NCI-H510A treated with DMSO at 0.1 percent for 48 hours (cell line): ENCODE results near the gene RPA1.

ENCODE experiments used
- DNase-seq: peaks from one replicate; lab custom pipeline; 2025; lab: John Stamatoyannopoulos, UW

RPA1 gene

DNA sequence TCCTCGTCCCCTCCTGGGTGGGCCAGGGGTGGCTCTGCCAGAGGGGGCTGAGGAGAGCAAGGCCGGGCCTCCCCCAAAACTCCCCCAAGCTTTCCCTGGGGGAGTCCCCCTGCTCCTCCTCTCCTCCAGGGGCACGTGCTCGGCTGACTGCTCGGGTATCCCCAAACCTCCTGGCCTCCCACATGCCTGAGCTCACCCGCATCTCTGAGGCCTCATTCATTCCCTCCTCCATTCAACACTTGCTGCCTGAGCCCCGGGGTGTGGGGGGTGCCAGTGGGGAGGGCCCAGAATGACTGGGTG, 112.2 kb downstream of the RPA1 start:
- DNase-seq = no peak

DNA sequence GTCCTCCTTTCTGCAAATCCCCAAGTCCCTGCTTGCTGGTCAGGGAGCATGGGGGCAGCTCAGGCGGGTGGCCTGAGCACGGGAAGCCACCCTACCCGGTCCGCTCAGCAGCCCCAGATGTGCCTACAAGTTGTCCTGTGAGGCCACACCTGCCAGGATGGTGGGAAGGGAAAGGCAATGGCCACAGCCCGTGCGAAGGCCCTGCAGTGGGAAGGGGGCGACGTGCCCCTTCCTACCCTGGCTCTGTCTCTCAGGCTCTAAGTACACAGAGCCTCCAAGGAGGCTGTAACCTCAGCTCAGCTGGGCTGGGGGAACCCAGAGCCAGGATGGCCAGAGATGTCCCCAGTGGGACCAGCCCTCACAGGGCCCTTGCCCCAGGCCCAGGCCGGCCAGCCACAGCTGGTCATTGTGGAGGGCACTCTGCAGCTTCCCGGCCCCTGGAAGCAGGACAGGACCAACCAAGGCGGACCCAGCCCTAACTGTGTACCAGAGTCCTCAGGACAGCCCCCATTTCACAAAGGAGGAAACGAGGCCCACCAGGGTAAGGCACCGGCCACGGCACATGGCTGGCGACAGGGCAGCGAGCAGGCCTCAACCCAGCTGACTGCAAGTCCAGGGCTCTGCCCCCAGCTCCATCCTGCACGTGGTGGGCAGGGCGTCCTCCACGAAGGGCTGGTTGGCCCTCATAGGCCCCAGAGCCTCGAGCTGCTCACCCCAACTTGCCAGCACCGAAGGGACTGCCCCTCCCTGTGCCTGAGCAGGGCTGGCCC, 113.0 kb downstream of the RPA1 start:
- no peak for DNase-seq

DNA sequence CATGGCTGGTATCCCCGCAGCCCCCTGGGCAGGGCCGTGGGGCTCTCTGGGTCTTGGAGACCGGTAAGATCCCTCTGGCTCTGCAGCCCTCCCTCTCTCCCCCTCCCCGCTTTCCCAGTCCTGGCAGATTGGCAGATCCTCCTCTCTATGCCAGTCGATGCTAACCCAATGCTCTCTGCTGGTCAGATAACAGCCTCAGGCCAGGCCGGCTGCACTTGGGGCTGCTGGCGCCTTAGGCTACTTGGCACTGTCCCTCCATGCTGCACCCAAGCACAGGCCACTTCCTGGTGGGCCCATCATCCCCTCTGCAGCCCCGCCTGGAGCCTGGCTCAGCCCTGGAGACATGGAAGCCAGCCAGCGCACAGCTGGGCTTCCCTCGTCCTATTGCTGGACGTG, 113.6 kb downstream of the RPA1 start:
- DNase-seq = no peak

DNA sequence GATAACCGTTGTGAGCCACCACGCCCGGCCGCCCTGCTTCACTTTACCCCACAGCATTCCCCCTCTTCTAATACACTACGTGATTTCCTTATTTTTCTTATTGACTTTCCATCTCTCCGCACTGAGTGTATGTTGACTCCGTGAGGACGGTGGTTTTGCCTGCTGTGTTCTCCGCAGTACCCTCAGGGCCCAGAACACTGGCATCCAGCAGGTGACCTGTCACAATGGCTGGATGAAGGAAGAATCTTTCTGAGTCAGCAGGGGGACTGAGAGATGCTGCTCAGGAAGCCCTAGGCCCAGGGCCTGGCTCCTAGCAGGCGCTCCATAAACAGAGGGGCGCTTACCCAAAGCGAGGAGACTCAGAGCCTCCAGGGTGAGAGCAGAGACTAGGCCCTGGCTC, 115.8 kb downstream of the RPA1 start:
- no peak for DNase-seq

DNA sequence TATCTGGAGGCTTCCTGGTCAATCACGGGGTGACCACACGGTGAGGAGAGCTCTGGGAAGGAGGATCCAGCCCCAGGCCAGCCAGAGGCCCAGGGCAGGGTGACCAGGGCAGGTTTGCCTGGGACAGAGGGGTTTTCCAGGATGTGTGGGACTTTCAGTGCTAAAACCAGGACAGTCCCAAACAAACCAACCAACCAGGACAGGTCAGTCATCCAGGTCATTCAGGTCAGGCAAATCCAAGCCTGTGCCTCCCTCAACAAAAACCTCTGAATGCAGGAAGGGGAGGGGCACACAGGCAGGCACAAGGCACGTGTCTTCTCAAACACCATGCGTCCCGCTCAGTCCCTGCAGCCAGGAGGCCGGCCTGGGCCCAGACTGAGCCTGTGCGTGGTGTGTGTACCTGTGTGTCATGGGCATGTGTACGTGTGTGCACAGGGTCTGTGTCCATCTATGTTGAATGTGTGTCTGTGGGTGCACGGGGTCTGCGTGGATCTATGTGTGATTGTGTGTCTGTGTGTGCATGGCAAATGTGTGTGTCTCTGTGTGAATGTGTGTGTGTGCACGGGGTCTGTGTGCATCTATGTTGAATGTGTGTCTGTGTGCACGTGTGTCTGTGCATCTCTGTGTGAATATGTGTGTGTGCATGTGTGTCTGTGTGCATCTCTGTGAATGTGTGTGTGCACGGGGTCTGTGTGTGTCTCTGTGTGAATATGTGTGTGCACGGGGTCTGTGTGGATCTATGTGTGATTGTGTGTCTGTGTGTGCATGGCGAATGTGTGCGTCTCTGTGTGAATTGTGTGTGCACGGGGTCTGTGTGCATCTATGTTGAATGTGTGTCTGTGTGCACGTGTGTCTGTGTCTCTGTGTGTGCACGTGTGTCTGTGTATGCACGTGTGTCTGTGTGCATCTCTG, 116.5 kb downstream of the RPA1 start:
- DNase-seq = no peak

DNA sequence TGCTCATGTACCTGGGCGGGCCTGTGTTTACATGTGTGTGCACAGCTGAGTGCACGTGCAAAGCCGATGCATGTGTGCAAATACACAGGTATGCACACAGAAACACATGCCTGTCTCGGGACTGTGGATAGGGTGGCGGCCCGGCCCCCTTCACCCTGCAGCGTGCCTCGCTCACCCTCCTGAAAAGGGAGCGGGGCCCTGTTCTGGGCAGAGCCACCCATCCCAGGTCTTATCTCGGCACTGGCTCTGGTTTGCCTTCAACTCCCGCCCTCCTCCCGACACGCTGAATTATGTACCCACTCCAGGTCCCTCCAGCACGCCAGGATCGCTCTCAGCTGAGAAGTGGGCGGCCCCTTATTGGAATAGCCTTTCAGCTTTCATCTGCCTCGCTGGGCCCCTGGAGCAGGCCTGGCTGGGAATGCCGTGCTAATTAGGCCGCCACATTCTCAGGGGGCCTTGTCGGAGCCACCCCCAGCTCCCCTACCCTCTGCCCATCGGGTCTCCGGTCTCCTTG, 117.5 kb downstream of the RPA1 start:
- DNase-seq = no peak

DNA sequence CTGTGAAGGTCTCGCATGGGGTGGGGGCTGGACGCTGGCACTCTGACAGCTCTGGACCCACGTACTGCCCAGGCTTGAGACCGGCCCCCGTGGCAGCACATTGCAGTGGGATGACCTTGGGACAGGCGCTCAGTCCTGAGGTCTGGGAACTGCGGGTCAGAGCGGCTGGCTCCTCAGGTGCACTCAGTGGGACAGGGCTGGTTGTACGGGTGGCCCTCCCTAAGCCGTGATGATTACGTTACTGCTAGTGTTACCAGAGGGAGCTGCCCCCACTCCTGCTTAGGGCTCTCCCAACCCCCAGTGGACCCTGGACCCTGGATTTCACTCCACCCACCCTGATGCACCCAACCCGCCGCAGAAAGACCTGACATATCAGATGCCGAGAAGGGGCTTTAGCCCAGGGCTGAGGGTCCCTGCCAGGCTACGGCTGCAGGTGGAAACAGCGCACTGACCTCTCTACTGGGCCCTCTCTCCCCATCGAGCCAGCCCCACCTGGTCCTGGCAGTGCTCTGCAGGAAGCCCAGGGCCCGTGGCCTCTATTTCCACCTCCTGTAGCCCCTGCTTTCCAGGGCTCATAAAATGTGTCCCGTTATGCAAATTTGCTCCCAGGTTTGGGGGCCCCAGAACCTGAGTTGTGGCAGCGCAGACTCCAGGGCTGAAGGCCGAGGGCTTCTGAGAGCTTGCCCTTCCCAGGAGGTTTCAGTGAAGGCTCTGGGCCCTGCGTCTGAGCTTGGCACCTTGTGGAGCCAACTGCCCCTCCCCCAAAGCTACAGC, 118.1 kb downstream of the RPA1 start:
- no peak for DNase-seq

DNA sequence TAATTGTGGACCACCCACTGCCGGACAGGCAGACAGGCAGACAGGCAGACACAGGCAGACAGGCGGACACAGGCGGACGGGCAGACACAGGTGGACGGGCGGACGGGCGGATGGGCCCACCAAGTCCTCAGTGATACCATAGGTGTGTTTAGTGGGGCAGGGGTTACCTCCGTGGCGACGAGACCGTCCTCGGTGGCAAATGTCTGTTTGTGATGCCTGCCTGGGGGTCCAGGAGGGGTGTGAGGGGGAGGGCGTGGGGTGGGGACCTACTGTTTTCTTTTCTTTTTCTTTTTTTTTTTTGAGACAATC, 118.7 kb downstream of the RPA1 start:
- DNase-seq = no peak
